ENCODE results near the gene G6PC1. TPM values are rescaled to one million over a fixed set of nuclear protein-coding genes. Genes with fewer than 3 reads are reported as not detected.
A peak's percentile ranks its signal among the peaks of the same experiment; 100 is the strongest.

Gene G6PC1
- total and polyA plus RNA-seq, 2 of the 13 experiments (the other 11 are each of a cell fraction or from before 2014, with no cell fraction given), result 1.7 to 37.9 TPM

DNA sequence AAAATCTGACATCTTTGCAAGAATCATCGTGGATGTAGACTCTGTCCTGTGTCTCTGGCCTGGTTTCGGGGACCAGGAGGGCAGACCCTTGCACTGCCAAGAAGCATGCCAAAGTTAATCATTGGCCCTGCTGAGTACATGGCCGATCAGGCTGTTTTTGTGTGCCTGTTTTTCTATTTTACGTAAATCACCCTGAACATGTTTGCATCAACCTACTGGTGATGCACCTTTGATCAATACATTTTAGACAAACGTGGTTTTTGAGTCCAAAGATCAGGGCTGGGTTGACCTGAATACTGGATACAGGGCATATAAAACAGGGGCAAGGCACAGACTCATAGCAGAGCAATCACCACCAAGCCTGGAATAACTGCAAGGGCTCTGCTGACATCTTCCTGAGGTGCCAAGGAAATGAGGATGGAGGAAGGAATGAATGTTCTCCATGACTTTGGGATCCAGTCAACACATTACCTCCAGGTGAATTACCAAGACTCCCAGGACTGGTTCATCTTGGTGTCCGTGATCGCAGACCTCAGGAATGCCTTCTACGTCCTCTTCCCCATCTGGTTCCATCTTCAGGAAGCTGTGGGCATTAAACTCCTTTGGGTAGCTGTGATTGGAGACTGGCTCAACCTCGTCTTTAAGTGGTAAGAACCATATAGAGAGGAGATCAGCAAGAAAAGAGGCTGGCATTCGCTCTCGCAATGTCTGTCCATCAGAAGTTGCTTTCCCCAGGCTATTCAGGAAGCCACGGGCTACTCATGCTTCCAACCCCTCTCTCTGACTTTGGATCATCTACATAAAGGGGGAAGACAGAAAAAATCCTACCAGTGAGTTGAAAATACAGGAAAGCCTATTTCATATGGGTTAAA lies at the start of gene G6PC1 (continued):
- TF ChIP-seq, protein P1, sequence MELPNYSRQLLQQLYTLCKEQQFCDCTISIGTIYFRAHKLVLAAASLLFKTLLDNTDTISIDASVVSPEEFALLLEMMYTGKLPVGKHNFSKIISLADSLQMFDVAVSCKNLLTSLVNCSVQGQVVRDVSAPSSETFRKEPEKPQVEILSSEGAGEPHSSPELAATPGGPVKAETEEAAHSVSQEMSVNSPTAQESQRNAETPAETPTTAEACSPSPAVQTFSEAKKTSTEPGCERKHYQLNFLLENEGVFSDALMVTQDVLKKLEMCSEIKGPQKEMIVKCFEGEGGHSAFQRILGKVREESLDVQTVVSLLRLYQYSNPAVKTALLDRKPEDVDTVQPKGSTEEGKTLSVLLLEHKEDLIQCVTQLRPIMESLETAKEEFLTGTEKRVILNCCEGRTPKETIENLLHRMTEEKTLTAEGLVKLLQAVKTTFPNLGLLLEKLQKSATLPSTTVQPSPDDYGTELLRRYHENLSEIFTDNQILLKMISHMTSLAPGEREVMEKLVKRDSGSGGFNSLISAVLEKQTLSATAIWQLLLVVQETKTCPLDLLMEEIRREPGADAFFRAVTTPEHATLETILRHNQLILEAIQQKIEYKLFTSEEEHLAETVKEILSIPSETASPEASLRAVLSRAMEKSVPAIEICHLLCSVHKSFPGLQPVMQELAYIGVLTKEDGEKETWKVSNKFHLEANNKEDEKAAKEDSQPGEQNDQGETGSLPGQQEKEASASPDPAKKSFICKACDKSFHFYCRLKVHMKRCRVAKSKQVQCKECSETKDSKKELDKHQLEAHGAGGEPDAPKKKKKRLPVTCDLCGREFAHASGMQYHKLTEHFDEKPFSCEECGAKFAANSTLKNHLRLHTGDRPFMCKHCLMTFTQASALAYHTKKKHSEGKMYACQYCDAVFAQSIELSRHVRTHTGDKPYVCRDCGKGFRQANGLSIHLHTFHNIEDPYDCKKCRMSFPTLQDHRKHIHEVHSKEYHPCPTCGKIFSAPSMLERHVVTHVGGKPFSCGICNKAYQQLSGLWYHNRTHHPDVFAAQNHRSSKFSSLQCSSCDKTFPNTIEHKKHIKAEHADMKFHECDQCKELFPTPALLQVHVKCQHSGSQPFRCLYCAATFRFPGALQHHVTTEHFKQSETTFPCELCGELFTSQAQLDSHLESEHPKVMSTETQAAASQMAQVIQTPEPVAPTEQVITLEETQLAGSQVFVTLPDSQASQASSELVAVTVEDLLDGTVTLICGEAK (IDR thresholded peaks at IDR 0.05), result no peak
- TF ChIP-seq, protein P1 (CRISPR knock-in tag; IDR thresholded peaks at IDR 0.05), result peak; percentile 58; the same call in 1 of the 2 replicates
- TF ChIP-seq ZMYM2 (CRISPR knock-in tag; IDR thresholded peaks at IDR 0.05), result no peak
- peak; percentile 84 for TF ChIP-seq ZNF430 (CRISPR knock-in tag; IDR thresholded peaks at IDR 0.05)
- no peak for TF ChIP-seq ZBTB42 (CRISPR knock-in tag; IDR thresholded peaks at IDR 0.05)
- no peak for TF ChIP-seq MTF2 (CRISPR knock-in tag; IDR thresholded peaks at IDR 0.05; ENCODE audit: borderline replicate concordance)
- TF ChIP-seq, protein P2, sequence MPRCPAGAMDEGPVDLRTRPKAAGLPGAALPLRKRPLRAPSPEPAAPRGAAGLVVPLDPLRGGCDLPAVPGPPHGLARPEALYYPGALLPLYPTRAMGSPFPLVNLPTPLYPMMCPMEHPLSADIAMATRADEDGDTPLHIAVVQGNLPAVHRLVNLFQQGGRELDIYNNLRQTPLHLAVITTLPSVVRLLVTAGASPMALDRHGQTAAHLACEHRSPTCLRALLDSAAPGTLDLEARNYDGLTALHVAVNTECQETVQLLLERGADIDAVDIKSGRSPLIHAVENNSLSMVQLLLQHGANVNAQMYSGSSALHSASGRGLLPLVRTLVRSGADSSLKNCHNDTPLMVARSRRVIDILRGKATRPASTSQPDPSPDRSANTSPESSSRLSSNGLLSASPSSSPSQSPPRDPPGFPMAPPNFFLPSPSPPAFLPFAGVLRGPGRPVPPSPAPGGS (CRISPR knock-in tag; IDR thresholded peaks at IDR 0.05), result no peak; the same call in 1 of the 2 replicates
- TF ChIP-seq ZNF441 (CRISPR knock-in tag; IDR thresholded peaks at IDR 0.05; ENCODE audit: borderline replicate concordance), result no peak
- TF ChIP-seq, protein P3, sequence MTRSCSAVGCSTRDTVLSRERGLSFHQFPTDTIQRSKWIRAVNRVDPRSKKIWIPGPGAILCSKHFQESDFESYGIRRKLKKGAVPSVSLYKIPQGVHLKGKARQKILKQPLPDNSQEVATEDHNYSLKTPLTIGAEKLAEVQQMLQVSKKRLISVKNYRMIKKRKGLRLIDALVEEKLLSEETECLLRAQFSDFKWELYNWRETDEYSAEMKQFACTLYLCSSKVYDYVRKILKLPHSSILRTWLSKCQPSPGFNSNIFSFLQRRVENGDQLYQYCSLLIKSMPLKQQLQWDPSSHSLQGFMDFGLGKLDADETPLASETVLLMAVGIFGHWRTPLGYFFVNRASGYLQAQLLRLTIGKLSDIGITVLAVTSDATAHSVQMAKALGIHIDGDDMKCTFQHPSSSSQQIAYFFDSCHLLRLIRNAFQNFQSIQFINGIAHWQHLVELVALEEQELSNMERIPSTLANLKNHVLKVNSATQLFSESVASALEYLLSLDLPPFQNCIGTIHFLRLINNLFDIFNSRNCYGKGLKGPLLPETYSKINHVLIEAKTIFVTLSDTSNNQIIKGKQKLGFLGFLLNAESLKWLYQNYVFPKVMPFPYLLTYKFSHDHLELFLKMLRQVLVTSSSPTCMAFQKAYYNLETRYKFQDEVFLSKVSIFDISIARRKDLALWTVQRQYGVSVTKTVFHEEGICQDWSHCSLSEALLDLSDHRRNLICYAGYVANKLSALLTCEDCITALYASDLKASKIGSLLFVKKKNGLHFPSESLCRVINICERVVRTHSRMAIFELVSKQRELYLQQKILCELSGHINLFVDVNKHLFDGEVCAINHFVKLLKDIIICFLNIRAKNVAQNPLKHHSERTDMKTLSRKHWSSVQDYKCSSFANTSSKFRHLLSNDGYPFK (CRISPR knock-in tag; IDR thresholded peaks at IDR 0.05; ENCODE audit: borderline replicate concordance), result no peak
- TF ChIP-seq ARHGAP35 (CRISPR knock-in tag; IDR thresholded peaks at IDR 0.05; ENCODE audit: borderline replicate concordance), result no peak
- TF ChIP-seq DNMT3B (CRISPR knock-in tag; conservative IDR thresholded peaks at IDR 0.05), result no peak

All from HepG2 (cell line).